ENCODE results near the gene PCDH1. TPM values are rescaled to one million over a fixed set of nuclear protein-coding genes. Genes with fewer than 3 reads are reported as not detected.

Gene PCDH1
- total and polyA plus RNA-seq, 2 of the 13 experiments (the other 11 are each of a cell fraction or from before 2014, with no cell fraction given): 0.11 to 0.83 TPM

GRCh38 chr5:141898448-141899049 is 20.3 kb upstream of the PCDH1 start:
- peaks cover 0 to 3% of the 10 kb centered on the region in 2 experiments; a peak in 1 of 5 replicates for H3K27me3 ChIP-seq (ENCODE audit: control insufficient read depth in 1 of 2, insufficient read depth in 2 of 2, low read length in 2 of 2)
- FAIRE-seq: no peak
- no peaks in the 10 kb centered on the region for H3K79me2 ChIP-seq (ENCODE audit: insufficient read depth, low read length)
- CTCF ChIA-PET (ENCODE audit: low intra/inter-chr PET ratio, low total read pairs): no interaction called here
- no peaks in the 10 kb centered on the region for H3K9me3 ChIP-seq (ENCODE audit: low read length)
- H3K4me3 ChIP-seq (replicated peaks in 1 of 3; ENCODE audit: insufficient read depth in 1 of 3, low read depth in 2 of 3, low read length in 3 of 3): no peak overlapping the region
- 14% methylated on average over 2 of the region's 2 CpGs for WGBS (ENCODE audit: low lambda C conversion rate)
- POLR2A ChIA-PET: no interaction called here
- no peak overlapping the region for H3K9ac ChIP-seq (ENCODE audit: insufficient read depth, low read depth, low read length)
- no TSS peak for BruUV-seq (replicated peaks)
- no peak for ATAC-seq
- DNase-seq (ENCODE audit: low spot score): no peak
- H3K4me1 ChIP-seq (ENCODE audit: insufficient read depth, low read length): no peaks in the 10 kb centered on the region
- in situ Hi-C loops (cut with HindIII; ENCODE audit: extremely low pct_ligation_motif_present, low pct_unique_long_range_greater_than_20kb) (no loop called here), intact Hi-C loops (cut with micrococcal nuclease; ENCODE audit: unreplicated experiment) (no loop called here)
- no peaks in the 10 kb centered on the region for H3K36me3 ChIP-seq (replicated peaks in 1 of 2; ENCODE audit: control insufficient read depth in 1 of 2, insufficient read depth in 2 of 2, low read length in 2 of 2)
- no peaks in the 10 kb centered on the region for H4K20me1 ChIP-seq (ENCODE audit: insufficient read depth, low read length)
- no peak overlapping the region for H3K27ac ChIP-seq (ENCODE audit: extremely low read length, insufficient read depth, low read length)
- no peak overlapping the region for H3K4me2 ChIP-seq (ENCODE audit: low read depth, low read length)
- no peak overlapping the region for H2AFZ ChIP-seq (ENCODE audit: low read length)
- TF ChIP-seq ZBTB26 (CRISPR knock-in tag; IDR thresholded peaks at IDR 0.05; ENCODE audit: borderline replicate concordance) (no peak), TEAD2 (CRISPR knock-in tag; IDR thresholded peaks at IDR 0.05) (no peak), DPF2 (CRISPR knock-in tag; IDR thresholded peaks at IDR 0.05; ENCODE audit: borderline replicate concordance, low read depth) (no peak), ZBTB7A (CRISPR knock-in tag; IDR thresholded peaks at IDR 0.05) (no peak), ZNF550 (CRISPR knock-in tag; IDR thresholded peaks at IDR 0.05; ENCODE audit: borderline replicate concordance) (no peak), SIN3B (IDR thresholded peaks at IDR 0.05; ENCODE audit: low read length) (no peak), TRIM24 (CRISPR knock-in tag; IDR thresholded peaks at IDR 0.05) (no peak), LRRFIP1 (CRISPR knock-in tag; conservative IDR thresholded peaks at IDR 0.05) (no peak), HMGA1 (CRISPR knock-in tag; conservative IDR thresholded peaks at IDR 0.05) (no peak), SRSF9 (IDR thresholded peaks at IDR 0.05; ENCODE audit: borderline replicate concordance, insufficient read depth, low read depth, low read length, poor library complexity, severe bottlenecking) (no peak), ZBTB40 (IDR thresholded peaks at IDR 0.05) (no peak), ZBTB40 (CRISPR knock-in tag; IDR thresholded peaks at IDR 0.05) (no peak)
